Tibial nerve (tissue), 3 donors: ENCODE measurements around the gene SP3.

Experiments
- POLR2A ChIP-seq, 2 donors: fragments of 450-650 bp; IDR thresholded peaks; one replicate each; pipeline ENCODE4 v1.6.1; 2017; ENCODE audit warnings: antibody characterized with exemption in 2 of 2, mild to moderate bottlenecking in 2 of 2, moderate library complexity in 2 of 2
- TF ChIP-seq, protein P1 (sequence below), 5 experiments: fragments of 200-600 bp in 3 of 5; fragments of 450-650 bp in 2 of 5; sonication (generic) in 3 of 5; IDR thresholded peaks; one replicate each; pipeline ENCODE4 v1.5.1; 2016 to 2019; ENCODE audit warnings: antibody characterized with exemption in 5 of 5, mild to moderate bottlenecking in 3 of 5, moderate library complexity in 2 of 5

DNA sequence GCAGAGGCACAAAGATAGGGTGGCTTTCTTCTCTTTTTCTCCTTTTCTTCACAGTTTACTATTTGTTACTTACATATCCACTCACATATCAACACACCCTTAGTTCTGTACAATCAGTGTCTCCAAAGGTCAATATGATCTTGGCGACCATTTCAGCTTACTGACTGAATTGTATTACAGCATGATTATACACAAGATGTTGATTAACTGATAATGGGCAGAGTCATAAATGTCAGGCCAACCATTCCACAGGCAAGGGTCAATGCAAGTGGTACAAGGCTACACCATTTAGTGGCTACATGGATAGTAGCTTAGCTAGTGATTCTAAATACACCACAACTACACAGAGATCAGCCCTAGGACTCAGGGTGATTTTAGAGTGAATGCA is 20.4 kb upstream of the SP3 start:
- TF ChIP-seq POLR2A (IDR thresholded peaks at IDR 0.05), result no peak
- TF ChIP-seq, protein P1, sequence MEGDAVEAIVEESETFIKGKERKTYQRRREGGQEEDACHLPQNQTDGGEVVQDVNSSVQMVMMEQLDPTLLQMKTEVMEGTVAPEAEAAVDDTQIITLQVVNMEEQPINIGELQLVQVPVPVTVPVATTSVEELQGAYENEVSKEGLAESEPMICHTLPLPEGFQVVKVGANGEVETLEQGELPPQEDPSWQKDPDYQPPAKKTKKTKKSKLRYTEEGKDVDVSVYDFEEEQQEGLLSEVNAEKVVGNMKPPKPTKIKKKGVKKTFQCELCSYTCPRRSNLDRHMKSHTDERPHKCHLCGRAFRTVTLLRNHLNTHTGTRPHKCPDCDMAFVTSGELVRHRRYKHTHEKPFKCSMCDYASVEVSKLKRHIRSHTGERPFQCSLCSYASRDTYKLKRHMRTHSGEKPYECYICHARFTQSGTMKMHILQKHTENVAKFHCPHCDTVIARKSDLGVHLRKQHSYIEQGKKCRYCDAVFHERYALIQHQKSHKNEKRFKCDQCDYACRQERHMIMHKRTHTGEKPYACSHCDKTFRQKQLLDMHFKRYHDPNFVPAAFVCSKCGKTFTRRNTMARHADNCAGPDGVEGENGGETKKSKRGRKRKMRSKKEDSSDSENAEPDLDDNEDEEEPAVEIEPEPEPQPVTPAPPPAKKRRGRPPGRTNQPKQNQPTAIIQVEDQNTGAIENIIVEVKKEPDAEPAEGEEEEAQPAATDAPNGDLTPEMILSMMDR (IDR thresholded peaks at IDR 0.05), result no peak
